Stimulated activated CD4-positive, alpha-beta T cell treated with anti-CD3 and anti-CD28 coated beads, TNF-alpha, amount 100 ng/mL, for 4 hours (primary cell): ENCODE measurements around the gene PFN2.
"Not testable (repeated sequence)": the region's sequence is repeated elsewhere in the genome, so short reads cannot be mapped to it uniquely, and the experiment has no call there.

Experiments
- DNase-seq, 3 experiments: peaks; one replicate each; pipeline ENCODE4 v3.0.0-alpha.2; 2020; ENCODE audit warnings: low read depth in 3 of 3

Gene PFN2, protein sequence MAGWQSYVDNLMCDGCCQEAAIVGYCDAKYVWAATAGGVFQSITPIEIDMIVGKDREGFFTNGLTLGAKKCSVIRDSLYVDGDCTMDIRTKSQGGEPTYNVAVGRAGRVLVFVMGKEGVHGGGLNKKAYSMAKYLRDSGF

DNA sequence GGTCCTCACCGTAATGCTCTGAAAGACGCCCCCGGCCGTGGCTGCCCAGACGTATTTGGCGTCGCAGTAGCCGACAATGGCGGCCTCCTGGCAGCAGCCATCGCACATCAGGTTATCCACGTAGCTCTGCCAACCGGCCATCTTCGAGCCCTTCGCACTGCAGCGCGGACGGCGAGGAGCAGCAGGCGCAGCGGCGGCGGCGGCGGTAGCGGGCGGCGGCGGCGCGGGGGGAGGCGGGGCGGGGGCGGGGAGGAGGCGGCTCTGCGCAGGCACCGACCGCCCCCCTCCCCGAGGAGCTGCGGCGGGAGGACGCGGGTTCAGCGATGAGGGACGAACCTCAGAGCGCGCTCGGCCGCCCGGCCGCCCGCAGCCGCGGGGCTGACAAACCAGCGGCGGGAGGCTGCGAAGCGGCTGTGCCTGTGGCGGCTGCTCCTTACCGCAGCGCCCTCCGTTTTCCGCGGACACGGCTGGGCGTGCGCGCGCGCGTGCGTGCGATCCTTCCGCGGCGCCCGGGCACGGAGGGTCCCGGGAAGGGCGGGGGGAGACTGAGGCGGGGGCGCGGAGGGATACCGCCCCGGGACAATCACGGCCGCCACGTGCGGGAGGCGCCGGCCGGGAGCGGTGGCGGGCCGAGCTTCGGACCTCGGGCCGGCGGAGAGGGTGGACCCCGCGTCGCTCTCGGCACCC is at the start of gene PFN2:
PFN2 (minus strand) TSS at position 180 of the 687 bp plus-strand sequence; CDS start at position 141, 39 bp downstream.
- DNase-seq: peak; percentile 13 to 39 (median 35)

DNA sequence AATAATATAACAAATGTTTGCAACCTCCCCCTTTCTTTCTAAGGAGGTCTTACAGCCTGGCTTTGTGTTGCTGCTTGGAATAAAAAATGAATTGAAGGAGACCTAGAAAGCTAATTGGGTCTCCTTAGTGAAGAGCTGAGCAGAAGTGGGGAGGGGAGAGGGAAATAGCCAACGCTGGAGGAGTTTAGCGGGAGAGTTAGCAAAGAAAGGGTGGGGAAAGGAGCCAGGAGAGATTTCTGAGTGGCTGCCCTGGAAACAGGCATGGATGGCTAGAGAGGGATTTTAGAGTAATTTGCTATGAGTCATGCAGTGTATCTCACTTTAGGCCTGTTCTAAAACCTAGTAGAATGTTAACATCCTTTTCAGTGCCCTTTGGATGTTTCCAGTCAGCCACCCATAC is 45.2 kb upstream of the PFN2 start:
- DNase-seq: no peak

DNA sequence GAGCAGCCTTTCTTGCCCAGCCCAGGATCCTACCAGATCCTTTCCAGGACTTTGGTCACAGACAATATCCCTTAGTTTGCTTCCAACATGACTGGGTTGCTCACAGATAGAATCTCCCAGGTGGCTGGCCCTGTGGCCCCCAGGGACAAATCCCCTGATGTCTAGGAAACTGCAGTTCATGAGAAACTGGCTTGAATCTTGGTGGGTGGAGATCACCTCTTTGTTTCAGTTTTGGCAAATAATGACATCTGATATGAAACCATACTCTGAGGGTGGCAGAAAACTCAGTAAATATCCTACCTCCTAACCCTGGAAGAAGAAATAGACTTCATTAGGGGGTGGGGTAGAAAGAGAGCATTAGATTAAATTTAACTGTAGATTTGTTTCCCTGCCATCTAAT is 44.1 kb upstream of the PFN2 start:
- no peak for DNase-seq

DNA sequence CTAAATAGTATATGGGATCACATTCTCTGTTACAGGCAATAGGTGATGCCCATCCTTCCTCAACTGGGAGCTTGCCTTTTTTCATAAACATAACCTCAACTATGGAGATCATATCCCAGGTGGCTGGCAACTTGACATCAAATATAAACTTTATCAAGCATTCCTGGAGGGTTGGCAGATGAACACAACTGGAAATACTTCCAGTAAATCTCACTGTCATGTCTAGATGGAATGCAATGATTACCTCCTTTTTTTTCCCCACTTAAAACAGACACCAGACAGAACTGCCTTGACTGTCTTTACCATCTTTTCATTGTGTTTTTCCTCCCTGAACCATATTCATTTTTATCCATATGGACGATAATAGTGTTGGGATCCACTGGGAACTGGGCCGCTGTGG is 43.1 kb upstream of the PFN2 start:
- no peak for DNase-seq

DNA sequence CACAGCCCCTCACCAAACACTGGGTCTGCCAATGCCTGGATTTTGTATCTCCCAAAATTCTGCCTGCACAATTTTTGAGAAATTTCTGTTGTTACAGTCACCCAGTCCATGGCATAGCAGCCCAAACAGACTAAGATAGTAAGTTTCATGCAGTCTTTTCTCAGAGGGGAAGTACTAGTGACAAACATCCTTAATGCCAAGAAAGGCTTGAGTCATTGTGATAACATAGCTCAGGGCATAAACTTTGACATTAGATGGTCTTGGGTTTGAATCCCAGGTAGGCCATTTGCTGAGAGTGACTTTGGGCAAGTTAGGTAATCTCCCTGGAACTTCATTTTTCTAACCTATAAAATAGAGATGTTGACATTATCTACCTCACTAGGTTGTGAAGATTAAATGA is 36.1 kb upstream of the PFN2 start:
- no peak for DNase-seq

DNA sequence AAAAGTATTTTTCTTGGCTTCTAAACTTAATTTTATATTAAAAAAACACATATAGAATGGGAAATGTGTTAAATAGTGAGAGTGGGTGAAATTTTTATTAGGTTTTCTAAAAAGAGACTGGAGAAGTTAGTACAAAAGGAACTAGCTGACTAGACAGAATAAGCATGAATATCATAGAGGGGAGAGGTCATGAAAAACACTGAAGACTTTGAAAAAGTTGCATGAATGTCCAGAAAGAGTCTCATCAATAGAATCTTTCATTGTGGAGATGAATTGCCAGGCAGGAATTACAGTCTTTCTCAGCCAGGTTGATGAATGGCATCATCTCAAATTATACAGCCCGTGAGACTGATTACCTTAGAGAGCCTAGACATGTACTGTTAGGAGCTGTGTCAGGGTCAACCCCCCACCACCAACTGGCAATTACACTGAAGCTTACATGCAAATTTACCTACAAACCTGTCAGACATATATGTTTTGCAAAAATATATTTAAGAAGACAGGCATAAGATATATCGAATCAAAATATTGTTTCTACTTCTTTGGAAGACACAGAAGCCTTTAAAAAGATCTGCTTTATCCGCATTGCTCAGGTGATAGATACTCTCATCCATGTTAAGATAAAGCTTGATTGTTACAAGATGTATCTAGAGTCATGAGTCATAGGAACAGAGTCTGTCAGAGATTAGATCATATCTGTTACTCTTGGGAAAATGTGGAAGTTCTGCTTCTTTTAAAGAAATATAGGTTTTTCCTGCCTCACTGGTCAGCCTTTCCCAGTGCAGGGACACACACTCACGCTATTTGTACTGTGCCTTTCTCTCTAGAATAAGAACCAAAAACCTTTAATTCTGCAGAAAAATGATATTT is 34.8 kb upstream of the PFN2 start:
- DNase-seq: no peak

DNA sequence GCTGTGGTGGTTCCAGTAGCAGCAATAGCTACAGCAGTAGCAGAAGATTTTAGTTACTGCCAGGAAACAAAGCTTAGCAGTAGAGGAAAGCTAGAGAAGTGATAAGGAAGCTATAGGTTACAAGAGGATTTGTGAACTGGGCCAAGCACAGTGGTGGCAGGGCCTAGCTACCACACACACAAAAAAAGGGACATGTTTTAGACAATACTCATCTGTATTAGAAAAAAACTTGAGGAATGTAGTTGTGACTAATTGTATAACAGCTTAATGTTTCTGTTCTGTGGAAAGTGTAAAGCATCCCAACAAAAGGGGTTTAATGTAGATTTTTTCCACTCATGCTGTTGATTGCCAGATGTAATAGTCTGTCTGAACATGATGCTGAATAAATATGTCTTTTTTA is 29.9 kb upstream of the PFN2 start:
- no peak for DNase-seq

DNA sequence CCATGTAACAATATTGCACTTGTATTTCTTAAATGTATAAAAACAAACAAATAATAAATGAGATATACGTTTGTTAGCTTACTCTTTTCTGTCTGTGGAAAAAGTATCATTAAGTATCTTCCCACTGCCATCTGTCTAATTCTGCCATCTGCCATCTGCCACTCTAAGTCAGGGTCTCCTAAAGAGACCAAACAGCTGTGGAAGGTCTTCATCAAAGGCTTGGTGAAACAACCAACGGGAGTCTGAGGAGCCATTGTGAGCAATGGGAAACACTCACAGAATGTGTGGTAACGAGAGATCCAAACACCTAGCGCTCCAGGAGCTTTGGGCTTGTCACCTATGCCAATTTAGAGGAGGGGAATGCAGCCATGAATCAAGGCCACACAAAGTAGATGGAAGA is 28.7 kb upstream of the PFN2 start:
- DNase-seq: no peak

DNA sequence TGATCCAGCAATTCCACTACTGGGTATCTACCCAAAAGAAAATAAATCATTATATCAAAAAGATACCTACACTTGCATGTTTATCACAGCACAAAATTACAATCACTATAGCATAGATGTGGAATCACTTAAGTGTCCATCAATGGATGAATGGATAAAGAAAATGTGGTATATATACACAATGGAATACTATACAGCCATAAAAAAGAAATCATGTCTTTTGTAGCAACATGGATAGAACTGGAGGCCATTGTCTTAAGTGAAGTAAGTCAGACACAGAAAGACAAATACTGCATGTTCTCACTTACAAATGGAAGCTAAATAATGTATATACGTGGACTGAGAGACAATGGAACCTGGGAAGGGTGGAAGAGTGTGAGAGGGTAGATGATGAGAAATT is 28.3 kb upstream of the PFN2 start:
- DNase-seq: no peak

DNA sequence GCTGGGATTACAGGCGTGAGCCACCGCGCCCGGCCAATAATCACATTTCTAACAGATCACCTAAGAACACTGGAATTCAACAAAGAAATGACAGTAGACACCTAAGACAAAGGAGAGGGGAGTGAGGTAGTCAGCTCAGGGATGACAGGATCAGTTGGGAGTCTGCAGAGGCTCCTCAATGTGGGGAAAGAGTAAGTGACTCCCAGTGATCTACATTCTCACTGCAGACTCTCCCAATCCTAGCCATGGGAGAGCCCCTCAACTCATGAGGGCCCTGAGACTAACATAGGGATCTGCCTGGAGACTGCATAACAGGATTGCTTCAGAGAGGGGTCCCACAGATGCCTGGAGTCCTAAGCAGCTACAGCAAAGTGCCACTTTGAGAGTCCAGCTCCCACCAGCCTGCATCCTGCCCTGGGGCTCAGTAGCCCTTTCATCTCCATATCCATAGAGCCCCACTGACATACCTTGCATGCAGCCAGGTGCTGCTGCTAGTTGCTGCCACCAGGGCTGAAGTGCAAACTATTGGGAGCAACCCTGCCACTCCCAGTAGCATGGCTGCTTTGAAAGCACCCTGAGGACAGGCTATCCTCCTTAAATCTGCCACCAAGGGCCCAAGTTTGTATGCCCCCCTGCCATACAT is 21.8 kb upstream of the PFN2 start:
- no peak for DNase-seq

DNA sequence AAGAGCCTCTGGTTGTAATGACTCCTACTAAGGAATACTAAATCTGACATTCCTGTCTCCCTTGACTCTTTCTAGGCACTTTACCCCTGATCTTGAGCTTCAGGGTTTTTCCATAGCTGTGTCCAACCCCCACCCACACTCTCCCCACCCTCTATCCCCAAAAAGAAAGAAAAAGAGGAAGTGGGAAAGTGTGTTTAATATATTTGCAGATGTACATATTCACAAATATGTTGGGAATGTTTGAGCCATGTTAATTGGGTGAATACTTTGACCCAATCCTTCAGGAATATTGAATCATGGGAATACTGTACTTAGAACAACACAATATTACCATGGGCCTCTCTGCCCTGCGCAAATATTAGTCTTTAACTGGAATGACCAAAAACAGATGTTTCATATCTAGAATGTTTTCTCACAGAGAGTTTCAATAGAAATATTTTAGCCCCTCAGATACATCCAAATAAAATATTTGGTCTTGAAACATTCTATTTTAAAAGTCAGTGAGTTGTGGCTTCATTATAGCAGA is 19.8 kb upstream of the PFN2 start:
- no peak for DNase-seq

DNA sequence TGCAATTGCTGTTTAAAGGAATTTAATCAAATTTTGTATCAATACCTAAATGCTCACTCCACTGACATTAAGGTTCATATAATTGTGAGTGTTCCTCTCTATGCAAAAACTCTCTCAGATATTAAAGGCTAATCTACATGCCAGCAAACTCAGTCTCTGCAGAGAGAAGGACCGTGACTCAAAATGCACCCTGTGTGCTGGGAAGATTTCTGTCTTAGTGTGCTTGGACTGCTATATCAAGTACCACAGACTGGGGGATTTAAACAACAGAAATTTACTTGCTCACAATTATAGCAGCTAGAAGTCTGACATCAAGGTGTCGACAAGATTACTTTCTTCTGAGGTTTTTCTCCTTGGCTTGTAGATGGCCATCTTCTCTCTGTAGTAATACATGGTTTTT is 18.6 kb upstream of the PFN2 start:
- DNase-seq: no peak

DNA sequence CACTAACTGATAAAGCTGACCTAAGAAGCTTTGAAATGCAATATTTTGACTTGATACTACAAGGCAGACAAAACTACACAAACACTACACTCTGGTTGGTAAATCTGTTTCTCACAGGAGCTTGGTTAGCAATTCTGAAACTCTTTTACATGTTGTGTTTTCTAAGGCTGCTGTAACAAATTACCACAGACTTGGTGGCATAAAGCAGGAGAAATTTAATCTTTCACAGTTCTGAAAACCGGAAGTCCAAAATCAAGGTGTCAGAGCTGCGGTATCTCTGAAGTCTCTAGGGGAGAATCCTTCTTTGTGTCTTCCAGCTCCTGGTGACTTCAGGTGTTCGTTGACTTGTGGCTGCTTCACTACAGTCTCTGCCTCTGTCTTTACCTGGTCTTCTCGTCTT is 12.9 kb upstream of the PFN2 start:
- DNase-seq: no peak

DNA sequence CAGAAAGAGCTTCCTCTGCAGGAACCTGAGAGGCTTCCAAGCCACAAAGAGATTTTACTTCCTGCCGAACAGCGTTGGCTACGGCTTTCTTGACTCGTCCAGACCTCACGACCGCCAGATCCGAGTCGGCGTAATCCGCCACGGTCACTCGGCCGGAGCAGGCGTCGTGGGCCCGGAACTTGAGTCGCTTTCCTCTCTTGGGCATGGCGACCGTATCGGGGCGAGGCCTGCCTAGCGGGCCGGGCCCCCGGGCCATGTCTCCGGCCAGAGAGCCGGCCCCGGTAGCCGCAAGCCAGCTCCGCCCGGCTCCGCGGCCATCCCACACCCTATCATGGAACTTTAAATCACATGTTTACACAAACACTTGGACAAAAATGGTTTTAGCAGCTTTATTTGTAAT is 12.4 kb upstream of the PFN2 start:
- DNase-seq: not testable (repeated sequence)

DNA sequence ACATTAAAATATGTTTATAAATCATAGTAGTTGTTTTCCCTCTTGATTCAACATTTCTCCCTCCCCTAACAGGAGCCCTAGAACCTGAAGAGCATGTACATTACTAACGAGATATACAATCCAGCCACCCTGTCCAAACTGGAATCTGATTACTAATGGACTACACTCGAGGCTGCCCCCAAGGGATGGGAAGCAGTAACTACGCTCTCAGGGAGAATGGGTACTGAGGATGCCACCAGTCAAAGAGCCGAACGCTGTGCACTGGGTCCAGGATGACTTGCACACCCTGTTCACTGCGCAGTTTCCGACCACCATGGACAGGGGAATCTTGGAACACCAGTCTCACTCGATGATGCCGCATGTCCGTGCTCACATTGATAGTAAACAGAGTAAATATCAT is 11.3 kb upstream of the PFN2 start:
- DNase-seq: not testable (repeated sequence)

DNA sequence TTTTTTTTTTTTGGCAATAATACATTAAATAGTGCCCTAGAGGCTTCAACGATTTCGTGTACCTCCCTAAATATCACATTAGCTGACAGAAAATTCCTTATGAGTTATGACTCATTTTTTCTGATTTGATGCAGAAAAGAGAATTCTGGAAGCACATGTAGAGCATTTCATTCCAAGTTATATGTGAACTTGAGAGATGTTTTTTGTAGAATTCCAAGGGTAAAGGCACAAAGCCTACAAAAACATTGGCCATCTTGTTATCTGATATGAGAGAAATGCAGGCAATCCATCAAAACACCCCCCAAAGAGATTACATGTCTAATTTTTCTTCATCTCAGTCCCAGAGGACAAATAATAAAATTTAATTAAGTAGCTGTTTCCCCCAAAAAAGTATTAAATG is 6.7 kb upstream of the PFN2 start:
- DNase-seq: no peak

DNA sequence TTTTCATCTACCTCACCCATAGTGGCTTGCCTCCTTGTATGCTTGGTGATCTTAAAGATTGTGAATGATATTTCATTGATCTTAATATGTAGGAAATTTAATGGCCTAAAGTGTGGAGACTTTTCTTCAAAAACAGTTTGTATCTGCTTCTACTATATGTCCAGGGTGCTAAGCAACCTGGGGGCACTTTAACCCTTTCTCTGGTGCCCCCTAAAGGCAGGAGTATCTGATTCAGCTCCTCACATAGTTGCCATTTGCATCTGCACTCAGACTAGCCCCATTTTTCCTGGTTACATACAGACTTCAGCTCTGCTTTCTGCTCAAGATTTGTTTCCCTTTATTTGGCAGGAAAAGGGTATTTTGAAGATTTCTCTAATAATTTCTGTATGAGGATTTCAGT is 5.2 kb upstream of the PFN2 start:
- no peak for DNase-seq

DNA sequence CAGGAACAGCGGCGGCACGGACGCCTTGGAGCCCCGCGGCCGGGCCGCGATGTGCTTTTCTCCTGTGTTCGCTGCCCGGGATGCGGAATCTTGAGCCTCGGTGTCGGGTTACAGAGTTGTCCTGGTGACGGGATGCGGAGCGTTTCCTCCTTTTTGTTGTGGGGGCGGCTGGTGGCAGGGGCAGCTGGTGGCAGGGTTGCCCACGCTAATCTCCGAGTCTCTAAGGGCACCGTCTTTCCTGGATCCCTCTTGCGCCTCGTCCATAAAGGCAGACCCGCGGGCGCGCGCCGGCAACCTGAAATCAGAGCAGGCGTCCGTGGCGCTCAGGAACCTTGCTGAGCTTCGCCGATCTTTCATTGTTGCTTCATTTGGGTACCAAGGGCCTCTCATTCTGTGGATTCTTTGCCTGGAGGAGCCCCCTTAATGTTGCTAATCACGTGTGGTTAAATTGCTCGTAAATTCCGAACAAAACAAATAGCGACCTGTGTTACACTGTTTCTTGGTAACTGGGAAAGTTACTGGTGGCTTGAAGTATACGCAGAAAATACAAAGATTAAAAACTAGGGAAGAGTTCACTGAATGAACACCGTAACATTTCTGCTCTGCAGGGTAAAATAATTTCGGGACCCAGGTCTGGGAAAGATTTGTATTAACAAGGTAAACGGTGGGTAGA is 844 bp upstream of the PFN2 start:
- peak; percentile 1 to 22 (median 5) for DNase-seq

DNA sequence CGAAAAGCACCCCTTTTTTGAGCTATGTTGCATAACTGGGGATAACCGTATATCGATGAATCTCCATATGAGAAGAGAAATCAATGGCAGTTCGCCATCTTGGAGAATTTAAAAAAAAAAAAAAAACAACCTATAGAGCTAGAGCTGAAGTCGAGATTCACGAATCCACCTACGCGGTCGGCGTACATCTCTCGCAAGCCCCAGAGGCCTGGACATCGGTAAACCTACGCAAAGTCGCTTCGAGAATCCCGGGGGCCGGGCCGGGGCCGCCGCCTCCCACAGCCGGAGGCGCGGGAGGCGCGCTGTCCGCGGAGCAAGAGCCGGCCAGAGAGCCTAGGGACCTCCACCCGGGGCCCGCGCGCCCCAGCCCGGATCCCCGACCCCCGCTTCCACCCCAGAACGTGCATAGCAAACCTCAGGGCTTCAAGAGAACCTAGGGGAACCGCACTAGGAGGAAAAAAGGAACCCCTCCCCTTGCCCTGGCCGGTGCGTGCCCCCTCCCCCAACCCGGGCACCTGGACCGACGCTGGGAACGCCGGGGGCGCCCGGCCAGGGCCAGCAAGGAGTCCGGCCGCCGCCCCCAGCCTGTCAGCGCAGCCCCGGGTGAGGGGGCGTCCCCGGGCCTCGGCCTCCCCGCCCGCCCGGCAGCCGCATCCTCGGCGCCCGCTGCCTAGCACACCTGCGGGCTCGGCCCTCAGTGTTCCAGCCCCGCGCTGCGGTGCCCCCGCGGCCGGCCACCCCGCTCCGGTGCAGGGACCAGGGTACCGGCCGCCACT is 567 bp downstream of the PFN2 start:
- DNase-seq: peak; percentile 41 to 71 (median 53)

DNA sequence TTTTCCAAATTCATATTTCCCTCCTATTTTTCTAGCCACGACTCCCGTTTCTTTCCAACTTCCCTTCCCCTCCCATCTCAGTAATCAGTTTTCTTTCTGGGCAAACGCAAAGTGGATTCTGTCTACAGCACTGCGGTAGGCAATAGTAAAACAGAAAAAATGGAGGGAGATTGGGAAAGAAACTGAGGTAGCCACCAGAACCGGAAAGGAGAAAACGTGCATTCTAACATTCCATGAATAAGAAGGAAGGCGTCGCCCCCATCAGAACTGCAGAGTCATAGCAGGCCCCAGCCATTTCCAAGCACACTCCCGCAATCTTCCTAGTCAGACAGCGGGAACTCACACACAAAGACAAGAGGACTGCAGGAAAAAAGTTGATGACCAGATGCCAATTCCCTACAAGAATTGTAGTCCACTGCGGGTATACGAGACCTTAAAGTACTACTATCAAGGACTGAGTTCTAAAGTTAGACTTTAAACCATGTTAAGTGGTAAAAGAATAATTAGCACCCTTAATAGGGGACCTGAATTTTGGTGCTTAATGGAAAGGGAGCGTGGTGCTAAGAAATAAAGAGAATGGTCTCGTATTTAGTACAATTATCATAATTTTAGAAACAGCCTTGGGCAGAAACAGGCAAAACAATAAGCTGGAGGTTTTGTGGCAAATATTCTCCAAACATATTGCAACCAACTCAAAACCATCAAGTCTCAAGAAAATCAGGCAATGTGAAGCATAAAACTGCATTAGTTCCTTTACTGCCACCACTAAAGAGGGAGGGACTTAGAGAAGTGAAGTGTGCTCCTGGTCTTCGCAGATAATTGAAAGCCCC is 1.4 kb downstream of the PFN2 start:
- no peak for DNase-seq
